H1 (cell line): ENCODE measurements around the gene EEF2K. TPM values are rescaled to one million over a fixed set of nuclear protein-coding genes. Genes with fewer than 3 reads are reported as not detected.

Experiments
- CTCF ChIA-PET: fragments of 300-600 bp; sonication (Branson Sonifier 250); formaldehyde crosslinking; loops from one replicate; lab custom pipeline; 2021; ENCODE audit not compliant: partially characterized antibody; lab: Charles Lee
- POLR2A ChIA-PET: fragments of 300-600 bp; sonication (Branson Sonifier 250); formaldehyde crosslinking; loops from one replicate; lab custom pipeline; 2021; ENCODE audit warnings: inconsistent platforms; ENCODE audit not compliant: partially characterized antibody; lab: Charles Lee
- DNase-seq, 2 experiments: peaks; one replicate each; pipeline versions ENCODE4 v3.0.0 to v3.0.0-alpha.2; 2010 to 2022; ENCODE audit warnings: low spot score in 2 of 2, low read depth in 1 of 2, mixed read lengths in 1 of 2
- FAIRE-seq: peaks from 2 replicates; lab custom pipeline; 2011; peaks lifted over from hg19 to GRCh38; lab: Jason Lieb, UNC
- H2AFZ ChIP-seq: 2 replicates; pipeline ENCODE4 v1.8.1; 2012; ENCODE audit warnings: low read length, inconsistent platforms
- H2AK5ac ChIP-seq: 2 replicates; pipeline ENCODE4 v1.6.1; 2013; ENCODE audit warnings: low read depth, low read length
- H2BK120ac ChIP-seq: replicated peaks from 2 replicates; pipeline ENCODE3; 2013; ENCODE audit warnings: low read depth, low read length, inconsistent platforms
- H2BK12ac ChIP-seq: 2 replicates; pipeline ENCODE4 v1.6.1; 2013; ENCODE audit warnings: low read depth, low read length
- H2BK15ac ChIP-seq: 2 replicates; pipeline ENCODE4 v1.6.1; 2013; ENCODE audit warnings: low read length
- H2BK20ac ChIP-seq: 2 replicates; pipeline ENCODE4 v1.6.1; 2013; ENCODE audit warnings: low read length
- H2BK5ac ChIP-seq: 2 replicates; pipeline ENCODE4 v1.6.1; 2013; ENCODE audit warnings: low read depth, low read length
- H3K14ac ChIP-seq: 2 replicates; pipeline ENCODE4 v1.6.1; 2013; ENCODE audit warnings: inconsistent platforms; ENCODE audit not compliant: insufficient read length
- H3K18ac ChIP-seq: 2 replicates; pipeline ENCODE4 v1.6.1; 2013; ENCODE audit warnings: low read length; ENCODE audit errors: extremely low read depth
- H3K23ac ChIP-seq: 2 replicates; pipeline ENCODE4 v1.6.1; 2013; ENCODE audit warnings: inconsistent platforms; ENCODE audit not compliant: insufficient read length
- H3K23me2 ChIP-seq: 2 replicates; pipeline ENCODE4 v1.6.1; 2013; ENCODE audit warnings: low read depth, low read length
- H3K27ac ChIP-seq: 2 replicates; pipeline ENCODE4 v1.6.1; 2011; ENCODE audit warnings: low read depth, low read length, inconsistent platforms
- H3K27me3 ChIP-seq, 4 experiments: replicated peaks in 1 of 4; 1 replicate in 1 of 4; 2 replicates in 3 of 4; pipeline versions ENCODE4 v1.6.1 to v1.8.1; 2011 to 2013; ENCODE audit warnings: low read length in 3 of 4, mild to moderate bottlenecking in 3 of 4, inconsistent platforms in 2 of 4, mixed read lengths in 2 of 4, moderate library complexity in 1 of 4; ENCODE audit not compliant: control insufficient read depth in 3 of 4, insufficient read depth in 3 of 4; ENCODE audit errors: extremely low read depth in 1 of 4
- H3K36me3 ChIP-seq, 4 experiments: 2 replicates each; pipeline versions ENCODE4 v1.6.1 to v1.8.1; 2011 to 2013; ENCODE audit warnings: mild to moderate bottlenecking in 4 of 4, low read length in 3 of 4, moderate library complexity in 2 of 4, control low read depth in 1 of 4, inconsistent platforms in 1 of 4; ENCODE audit not compliant: insufficient read depth in 4 of 4, control insufficient read depth in 2 of 4
- H3K4ac ChIP-seq: replicated peaks from 2 replicates; pipeline ENCODE3; 2013; ENCODE audit warnings: low read length, low read depth, mixed read lengths, inconsistent platforms; ENCODE audit not compliant: insufficient read length
- H3K4me1 ChIP-seq, 4 experiments: replicated peaks in 1 of 4; 1 replicate in 1 of 4; 2 replicates in 3 of 4; pipeline versions ENCODE4 v1.6.1 to v1.8.1; 2011 to 2013; ENCODE audit warnings: low read length in 3 of 4, inconsistent platforms in 2 of 4, mixed read lengths in 1 of 4; ENCODE audit not compliant: insufficient read depth in 4 of 4, control insufficient read depth in 3 of 4
- H3K4me2 ChIP-seq, 2 experiments: 2 replicates each; pipeline versions ENCODE4 v1.6.1 to v1.8.1; 2011 to 2013; ENCODE audit warnings: low read depth in 2 of 2, low read length in 2 of 2, control low read depth in 1 of 2, inconsistent platforms in 1 of 2, mild to moderate bottlenecking in 1 of 2; ENCODE audit not compliant: insufficient read depth in 1 of 2
- H3K4me3 ChIP-seq, 4 experiments: fragments of 200-600, 300-600 bp in 1 of 4; sonication (generic), shearing (Covaris generic), sonication (Bioruptor Twin) in 1 of 4; 2 replicates each; pipeline versions ENCODE4 v1.5.1 to v1.8.1; 2011 to 2016; ENCODE audit warnings: low read length in 4 of 4, low read depth in 3 of 4, control low read depth in 2 of 4, inconsistent platforms in 2 of 4, mild to moderate bottlenecking in 2 of 4, mixed read lengths in 1 of 4, moderate library complexity in 1 of 4; ENCODE audit not compliant: insufficient read depth in 2 of 4; ENCODE audit errors: extremely low read depth in 1 of 4
- H3K56ac ChIP-seq: replicated peaks from 2 replicates; pipeline ENCODE3; 2013; ENCODE audit warnings: low read depth, mild to moderate bottlenecking, mixed read lengths, low read length, inconsistent platforms; ENCODE audit not compliant: insufficient read length
- H3K79me1 ChIP-seq: 2 replicates; pipeline ENCODE4 v1.6.1; 2013; ENCODE audit warnings: low read depth, low read length, control low read depth
- H3K79me2 ChIP-seq, 2 experiments: 2 replicates each; pipeline versions ENCODE4 v1.6.1 to v1.8.1; 2012 to 2013; ENCODE audit warnings: low read length in 2 of 2, mild to moderate bottlenecking in 2 of 2, inconsistent platforms in 1 of 2; ENCODE audit not compliant: insufficient read depth in 2 of 2, control insufficient read depth in 1 of 2
- H3K9ac ChIP-seq, 4 experiments: replicated peaks in 1 of 4; 1 replicate in 1 of 4; 2 replicates in 3 of 4; pipeline versions ENCODE4 v1.6.1 to v1.8.1; 2011 to 2013; ENCODE audit warnings: low read depth in 3 of 4, low read length in 3 of 4, control low read depth in 2 of 4, mild to moderate bottlenecking in 2 of 4, moderate library complexity in 2 of 4, inconsistent platforms in 1 of 4; ENCODE audit errors: extremely low read depth in 1 of 4
- H3K9me3 ChIP-seq, 2 experiments: 2 replicates each; pipeline versions ENCODE4 v1.6.1 to v1.8.1; 2012 to 2013; ENCODE audit warnings: mild to moderate bottlenecking in 2 of 2, moderate library complexity in 2 of 2, control low read depth in 1 of 2, inconsistent platforms in 1 of 2, low read depth in 1 of 2, low read length in 1 of 2, mixed read lengths in 1 of 2; ENCODE audit not compliant: insufficient read depth in 2 of 2
- H4K20me1 ChIP-seq, 2 experiments: replicated peaks in 1 of 2; 2 replicates each; pipeline versions ENCODE3 to v1.8.1; 2011 to 2013; ENCODE audit warnings: inconsistent platforms in 2 of 2, low read length in 2 of 2, mild to moderate bottlenecking in 1 of 2; ENCODE audit not compliant: insufficient read depth in 2 of 2, control insufficient read depth in 1 of 2
- H4K5ac ChIP-seq: 2 replicates; pipeline ENCODE4 v1.6.1; 2013; ENCODE audit warnings: low read length, low read depth, mixed read lengths, inconsistent platforms; ENCODE audit not compliant: insufficient read length
- H4K8ac ChIP-seq: 2 replicates; pipeline ENCODE4 v1.8.0; 2013; ENCODE audit warnings: mild to moderate bottlenecking, moderate library complexity, low read length, inconsistent platforms; ENCODE audit not compliant: insufficient read depth; ENCODE audit errors: extremely low read depth
- H4K91ac ChIP-seq: replicated peaks from 2 replicates; pipeline ENCODE3; 2013; ENCODE audit warnings: low read length, mixed read lengths, inconsistent platforms; ENCODE audit not compliant: insufficient read length
- BRCA1 ChIP-seq: IDR thresholded peaks from 2 replicates; pipeline ENCODE4 v1.6.1; 2012; ENCODE audit warnings: low read depth, low read length, improper control_type of control experiment
- EP300 ChIP-seq, 2 experiments: IDR thresholded peaks; 1 replicate in 1 of 2; 2 replicates in 1 of 2; pipeline ENCODE4 v1.6.1; 2011 to 2012; ENCODE audit warnings: low read depth in 2 of 2, low read length in 2 of 2, mild to moderate bottlenecking in 2 of 2, borderline replicate concordance in 1 of 2, inconsistent platforms in 1 of 2, moderate library complexity in 1 of 2
- EZH2 ChIP-seq: fragments of 200-600 bp; sonication (generic); IDR thresholded peaks from 2 replicates; pipeline ENCODE4 v1.7.1; 2012; ENCODE audit warnings: low read depth, mild to moderate bottlenecking, moderate library complexity, low read length, inconsistent platforms; ENCODE audit not compliant: severe bottlenecking
- HDAC6 ChIP-seq: IDR thresholded peaks from one replicate; pipeline ENCODE4 v1.7.1; 2012; ENCODE audit warnings: low read depth, mild to moderate bottlenecking, inconsistent platforms, low read length, moderate library complexity
- PHF8 ChIP-seq: fragments of 200-600 bp; sonication (generic); conservative IDR thresholded peaks from 2 replicates; pipeline ENCODE4 v1.7.1; 2012; ENCODE audit warnings: low read depth, mild to moderate bottlenecking, inconsistent platforms, low read length, moderate library complexity
- POU5F1 ChIP-seq: IDR thresholded peaks from 2 replicates; pipeline ENCODE4 v1.6.1; 2011; ENCODE audit warnings: low read depth, mild to moderate bottlenecking, low read length, moderate library complexity
- SP1 ChIP-seq: IDR thresholded peaks from 2 replicates; pipeline ENCODE4 v1.6.1; 2011; ENCODE audit warnings: low read depth, low read length
- WGBS, 2 experiments: shearing (Covaris generic) in 1 of 2; methylation state at CpG; one replicate each; pipeline versions ENCODE4 v1.1.6 to v1.1.7; 2013 to 2015; ENCODE audit warnings: low lambda C conversion rate in 2 of 2, mixed read lengths in 2 of 2, inconsistent platforms in 1 of 2, low coverage in 1 of 2, missing lambda C conversion rate in 1 of 2; ENCODE audit not compliant: insufficient replicate concordance in 2 of 2, insufficient coverage in 1 of 2, insufficient read length in 1 of 2; ENCODE audit errors: extremely low coverage in 1 of 2, missing lambda C conversion rate in 1 of 2; 5-methylcytosine and 5-hydroxymethylcytosine counted together
- polyA plus RNA-seq, 7 experiments: library from polyadenylated mRNA; depleted of rRNA in 3 of 7; stranded (reverse) in 5 of 7; unstranded in 2 of 7; fragments of >200 nt in 5 of 7; fragments of 200-250 nt in 2 of 7; gene quantifications; 1 replicate in 5 of 7; 2 replicates in 1 of 7; 4 replicates in 1 of 7; pipeline versions ENCODE4 v1.2.1 to v1.2.3, GENCODE V29; 2011 to 2013; ENCODE audit warnings: missing spikeins in 2 of 7, mixed read lengths in 2 of 7
- total RNA-seq: library from RNA; stranded (reverse); fragmentation: NEBNext Ultra II Directional; extraction: Animal tissue kit (Norgen Biotek cat#: 25700); gene quantifications from 2 replicates; pipeline ENCODE4 v1.2.1, GENCODE V29; 2021

EEF2K gene
- total and polyA plus RNA-seq, 2 of the 8 experiments (the other 6 are each of a cell fraction or from before 2014, with no cell fraction given) = 14.9 to 30.2 TPM

DNA sequence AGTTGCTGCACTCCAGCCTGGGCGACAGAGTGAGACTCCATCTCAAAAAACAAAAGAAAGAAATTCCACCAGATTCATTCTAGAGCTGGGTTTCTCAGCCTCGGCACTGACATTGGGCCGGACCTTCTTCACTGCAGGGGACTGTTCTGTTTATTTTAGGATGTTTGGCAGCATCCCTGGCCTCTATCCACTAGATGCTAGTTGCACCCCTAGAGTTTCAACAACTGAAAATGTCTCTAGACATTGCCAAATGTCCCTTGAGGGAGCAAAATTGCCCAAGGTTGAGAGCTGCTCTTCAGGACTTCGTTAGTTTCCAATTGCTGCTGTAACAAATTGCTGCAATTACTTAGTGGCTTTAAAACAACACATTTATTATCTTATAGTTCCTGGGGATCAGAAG lies 7.2 kb downstream of the EEF2K start:
- no peaks in the 10 kb centered on the region for H3K27me3 ChIP-seq
- H3K9ac ChIP-seq = no peak overlapping the region
- CTCF ChIA-PET = interaction anchor here (0.5 to 11.1 kb wide), 3 partner anchors 12 to 125 kb away, joined by 3 to 66 read pairs (median 4); no protein-coding TSS in a partner anchor
- no peak overlapping the region for H2BK5ac ChIP-seq
- no peaks in the 10 kb centered on the region for H3K4me1 ChIP-seq
- peaks cover 0 to 6% of the 10 kb centered on the region in 2 experiments; a peak in 1 of 4 replicates for H3K9me3 ChIP-seq
- POLR2A ChIA-PET = interaction anchor here (1.5 kb wide), 1 partner anchor 12 kb away, joined by 3 read pairs; no protein-coding TSS in a partner anchor
- H2BK15ac ChIP-seq = no peak overlapping the region
- no peak overlapping the region for H2BK120ac ChIP-seq
- H2AK5ac ChIP-seq = no peak overlapping the region
- 66% methylated on average over 4 of the region's 4 CpGs; no CpG with 5 or more reads in 1 of the 2 experiments for WGBS, 2 experiments
- no peak overlapping the region for H3K4me2 ChIP-seq
- no peak overlapping the region for H4K8ac ChIP-seq
- no peak overlapping the region for H2BK20ac ChIP-seq
- H4K20me1 ChIP-seq = peaks cover 0 to 1% of the 10 kb centered on the region in 2 experiments
- FAIRE-seq (no peak), DNase-seq (no peak)
- no peak overlapping the region for H3K4me3 ChIP-seq
- no peak overlapping the region for H2AFZ ChIP-seq
- H3K56ac ChIP-seq = no peak overlapping the region
- no peak overlapping the region for H2BK12ac ChIP-seq
- no peak overlapping the region for H3K4ac ChIP-seq
- H4K5ac ChIP-seq = no peak overlapping the region
- no peak overlapping the region for H3K23ac ChIP-seq
- TF ChIP-seq EP300 (IDR thresholded peaks at IDR 0.05; ENCODE audit: borderline replicate concordance in 1 of 2, low read depth in 2 of 2, low read length in 2 of 2) (no peak), PHF8 (no peak), BRCA1 (no peak), SP1 (no peak), HDAC6 (no peak), EZH2 (no peak), POU5F1 (no peak)
- no peak overlapping the region for H3K18ac ChIP-seq
- no peaks in the 10 kb centered on the region; a peak in 1 of 8 replicates for H3K36me3 ChIP-seq
- peaks cover 0 to 36% of the 10 kb centered on the region in 2 experiments; a peak in 2 of 4 replicates for H3K79me2 ChIP-seq
- H3K79me1 ChIP-seq = peaks cover 5% of the 10 kb centered on the region; the same call in 1 of the 2 replicates
- no peak overlapping the region for H3K14ac ChIP-seq
- no peaks in the 10 kb centered on the region for H3K23me2 ChIP-seq
- H3K27ac ChIP-seq = no peak overlapping the region
- no peak overlapping the region for H4K91ac ChIP-seq
